Measurements from ENCODE around the gene HS3ST5.

GRCh38 chr6:114361036-114361435, 18.2 kb upstream of the HS3ST5 start:
- TF ChIP-seq POLR2AphosphoS5 (IDR thresholded peaks at IDR 0.05), result no peak
- TF ChIP-seq CTCF (IDR thresholded peaks at IDR 0.05), result no peak

Measured in suprapubic skin (tissue), 3 donors.